Gastrocnemius medialis (tissue), 4 donors: ENCODE measurements around the gene CTR9. TPM values are rescaled to one million over a fixed set of nuclear protein-coding genes. Genes with fewer than 3 reads are reported as not detected.

ENCODE experiments used
- ATAC-seq, 2 donors: fragments of 150-250 bp; one replicate each; pipeline ENCODE4 v1.9.1; 2016
- DNase-seq, 2 donors: peaks; one replicate each; pipeline ENCODE4 v3.0.0-alpha.2; 2019
- H3K27ac ChIP-seq, 4 donors: fragments of 200-600 bp; sonication (generic); 1 replicate in 1 of 4; 2 replicates in 3 of 4; pipeline ENCODE4 v1.5.1; 2016 to 2018; ENCODE audit warnings: mild to moderate bottlenecking in 2 of 4, moderate library complexity in 1 of 4
- H3K27me3 ChIP-seq, 3 donors: fragments of 200-600 bp; sonication (generic) in 2 of 3; 1 replicate in 1 of 3; 2 replicates in 2 of 3; pipeline versions ENCODE4 v1.5.1 to v1.6.0; 2016 to 2019; ENCODE audit warnings: mild to moderate bottlenecking in 1 of 3, moderate library complexity in 1 of 3
- H3K36me3 ChIP-seq, 2 donors: fragments of 200-600 bp; sonication (generic) in 1 of 2; one replicate each; pipeline ENCODE4 v1.5.1; 2017 to 2018
- H3K4me1 ChIP-seq, 2 donors: fragments of 200-600 bp; sonication (generic) in 1 of 2; one replicate each; pipeline ENCODE4 v1.5.1; 2016 to 2017; ENCODE audit warnings: mild to moderate bottlenecking in 2 of 2
- H3K4me3 ChIP-seq, 4 donors: fragments of 200-600 bp; sonication (generic) in 3 of 4; 1 replicate in 1 of 4; 2 replicates in 3 of 4; pipeline ENCODE4 v1.5.1; 2016 to 2019; ENCODE audit warnings: mild to moderate bottlenecking in 2 of 4
- H3K9me3 ChIP-seq, 3 donors: fragments of 200-600 bp; sonication (generic) in 2 of 3; 1 replicate in 1 of 3; 2 replicates in 2 of 3; pipeline ENCODE4 v1.5.1; 2016 to 2019
- CTCF ChIP-seq, 5 experiments: fragments of 450-650 bp in 3 of 5; fragments of 200-600 bp in 2 of 5; sonication (generic) in 2 of 5; IDR thresholded peaks in 4 of 5; conservative IDR thresholded peaks in 1 of 5; 1 replicate in 4 of 5; 2 replicates in 1 of 5; pipeline ENCODE4 v1.5.1; 2016 to 2019; ENCODE audit warnings: antibody characterized with exemption in 5 of 5, mild to moderate bottlenecking in 3 of 5, moderate library complexity in 3 of 5
- POLR2A ChIP-seq, 2 donors: fragments of 450-650 bp; IDR thresholded peaks; one replicate each; pipeline ENCODE4 v1.6.1; 2017; ENCODE audit warnings: antibody characterized with exemption in 2 of 2, mild to moderate bottlenecking in 2 of 2, moderate library complexity in 2 of 2
- in situ Hi-C, 4 donors: fragments of 200-750 bp; cut with MboI; loops; one replicate each; pipeline versions ENCODE4 v1.15.0 to v1.8.0; 2017; ENCODE audit warnings: low sequenced_read_pairs in 4 of 4
- intact Hi-C: fragments of 100-400 bp; cut with DNase I; formaldehyde crosslinking; loops from one replicate; pipeline ENCODE4 v1.15.1; 2023; ENCODE audit warnings: low total_unique reads
- total RNA-seq, 4 donors: library from RNA; depleted of rRNA; stranded (reverse); fragments of >200 nt; gene quantifications; one replicate each; pipeline versions ENCODE4 v1.1.0 to v1.2.3, GENCODE V29; 2016

The CTR9 gene
- total RNA-seq, 4 donors from 2014 or later = 18.3 to 22.2 (median 20.4) TPM

GRCh38 chr11:10715571-10715970, 35.5 kb upstream of the CTR9 start:
- TF ChIP-seq CTCF (IDR thresholded peaks at IDR 0.05 in 4 of 5, conservative IDR thresholded peaks at IDR 0.05 in 1 of 5) (no peak), POLR2A (IDR thresholded peaks at IDR 0.05) (no peak)
- H3K27me3 ChIP-seq = no peaks in the 10 kb centered on the region
- ATAC-seq = no peak
- intact Hi-C loops = no loop called here
- H3K36me3 ChIP-seq = no peaks in the 10 kb centered on the region
- H3K9me3 ChIP-seq = no peaks in the 10 kb centered on the region
- DNase-seq = no peak
- no peaks in the 10 kb centered on the region for H3K4me1 ChIP-seq
- H3K27ac ChIP-seq = no peak overlapping the region
- no peak overlapping the region for H3K4me3 ChIP-seq
- in situ Hi-C loops = no loop called here

- TF ChIP-seq CTCF (IDR thresholded peaks at IDR 0.05 in 4 of 5, conservative IDR thresholded peaks at IDR 0.05 in 1 of 5) = no peak
- no peak for TF ChIP-seq POLR2A (IDR thresholded peaks at IDR 0.05)
- in situ Hi-C loops (no loop called here), intact Hi-C loops (no loop called here)
- H3K27ac ChIP-seq = no peak overlapping the region
- DNase-seq (no peak), ATAC-seq (no peak)
- no peak overlapping the region for H3K4me3 ChIP-seq
- no peaks in the 10 kb centered on the region for H3K36me3 ChIP-seq
- no peaks in the 10 kb centered on the region for H3K4me1 ChIP-seq
- H3K9me3 ChIP-seq = no peaks in the 10 kb centered on the region
- no peaks in the 10 kb centered on the region for H3K27me3 ChIP-seq
Measured at GRCh38 chr11:10716122-10716521, 34.9 kb upstream of the CTR9 start.

GRCh38 chr11:10716543-10717259, 34.3 kb upstream of the CTR9 start:
- TF ChIP-seq CTCF (IDR thresholded peaks at IDR 0.05 in 4 of 5, conservative IDR thresholded peaks at IDR 0.05 in 1 of 5) (no peak), POLR2A (IDR thresholded peaks at IDR 0.05) (no peak)
- no peak for ATAC-seq
- Histone ChIP-seq H3K36me3 (no peaks in the 10 kb centered on the region), H3K27ac (no peak overlapping the region), H3K9me3 (no peaks in the 10 kb centered on the region), H3K4me3 (no peak overlapping the region), H3K27me3 (no peaks in the 10 kb centered on the region), H3K4me1 (no peaks in the 10 kb centered on the region)
- in situ Hi-C loops (no loop called here), intact Hi-C loops (no loop called here)
- no peak for DNase-seq

GRCh38 chr11:10719616-10720015, 31.4 kb upstream of the CTR9 start:
- Histone ChIP-seq H3K27me3 (no peaks in the 10 kb centered on the region), H3K36me3 (no peaks in the 10 kb centered on the region), H3K4me1 (no peaks in the 10 kb centered on the region), H3K9me3 (no peaks in the 10 kb centered on the region), H3K4me3 (no peak overlapping the region), H3K27ac (no peak overlapping the region)
- ATAC-seq (no peak), DNase-seq (no peak)
- no peak for TF ChIP-seq CTCF (IDR thresholded peaks at IDR 0.05 in 4 of 5, conservative IDR thresholded peaks at IDR 0.05 in 1 of 5)
- no peak for TF ChIP-seq POLR2A (IDR thresholded peaks at IDR 0.05)
- intact Hi-C loops = no loop called here
- in situ Hi-C loops = no loop called here
